Stimulated activated CD4-positive, alpha-beta T cell treated with anti-CD3 and anti-CD28 coated beads, Interleukin-15, amount 100 ng/mL, for 48 hours (primary cell): ENCODE data around the gene LOXL1.

Experiments
- DNase-seq, 2 donors: peaks; one replicate each; pipeline ENCODE4 v3.0.0-alpha.2; 2020; ENCODE audit warnings: low read depth in 2 of 2

LOXL1 gene

DNA sequence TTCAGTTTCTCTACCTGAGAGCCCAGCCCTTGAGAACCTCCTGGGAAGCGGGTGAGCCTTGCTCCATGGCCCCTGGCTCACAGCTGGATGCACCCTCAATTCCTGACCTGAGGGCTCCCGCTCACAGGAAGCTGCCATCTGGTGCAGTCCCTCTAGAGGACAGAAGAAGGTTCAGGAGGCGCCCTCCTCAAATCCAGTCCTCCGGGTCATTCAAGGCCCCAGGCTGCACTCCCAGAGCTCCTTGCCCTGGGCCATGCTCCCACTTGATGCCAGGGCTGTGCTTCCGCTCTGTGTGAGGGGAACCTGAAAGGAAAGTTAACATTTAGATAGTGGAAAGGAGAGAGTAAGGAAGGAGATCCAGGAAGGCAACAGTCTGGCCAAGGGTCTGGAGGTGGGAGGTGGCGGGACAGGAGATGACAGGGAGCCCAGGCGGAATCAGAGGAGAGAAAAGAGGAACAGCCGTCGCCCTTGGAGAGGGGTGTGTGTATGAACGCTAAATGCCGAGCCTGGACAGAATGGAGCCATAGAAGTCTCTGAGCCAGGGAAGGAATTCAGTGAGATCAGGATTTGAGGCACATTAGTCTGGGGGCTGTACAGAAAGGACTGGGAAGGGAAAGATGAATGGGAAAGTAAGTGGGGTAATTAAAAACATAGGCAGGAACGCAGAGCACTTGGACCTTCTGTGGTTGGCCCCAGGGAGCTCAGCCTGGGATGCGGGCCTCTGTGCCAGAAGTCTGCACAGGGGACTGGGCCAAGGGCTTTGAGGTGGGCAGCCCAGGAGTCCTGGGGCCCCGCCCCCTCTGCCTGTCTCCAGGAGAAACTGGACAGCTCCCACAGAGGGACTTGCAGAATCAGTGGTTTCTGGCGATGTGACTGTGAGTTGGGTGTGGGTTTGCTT lies 26.8 kb upstream of the LOXL1 start:
- DNase-seq, result no peak

DNA sequence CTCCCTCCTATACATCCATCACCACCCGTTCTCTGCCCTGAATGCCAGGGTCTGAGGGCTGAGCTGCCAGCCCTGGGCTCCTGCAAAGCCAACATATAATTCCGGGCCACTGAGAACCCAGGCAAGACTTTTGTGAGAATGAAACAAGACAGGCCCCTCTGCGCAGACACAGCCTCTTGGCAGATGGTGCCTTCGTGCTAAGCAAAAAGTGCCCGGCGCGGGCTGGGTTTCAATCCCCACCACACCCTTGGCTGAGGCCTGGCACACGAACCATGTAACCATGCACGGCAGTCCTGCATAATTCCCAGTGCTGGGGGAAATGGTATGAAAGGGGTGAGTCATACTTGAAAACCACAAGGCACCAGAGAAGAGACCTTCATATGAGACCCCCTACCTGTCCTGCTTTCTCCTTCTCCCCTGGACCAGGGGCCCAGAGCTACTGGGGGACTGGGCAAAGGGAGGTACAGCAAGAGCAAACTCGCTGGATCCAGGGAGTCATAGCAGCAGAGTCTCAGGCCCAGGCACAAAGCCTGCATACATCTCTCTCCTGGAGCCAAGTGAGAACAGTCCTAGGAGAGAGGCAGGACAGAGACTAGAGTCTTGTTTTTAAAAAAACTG lies 26.1 kb upstream of the LOXL1 start:
- DNase-seq, result no peak

DNA sequence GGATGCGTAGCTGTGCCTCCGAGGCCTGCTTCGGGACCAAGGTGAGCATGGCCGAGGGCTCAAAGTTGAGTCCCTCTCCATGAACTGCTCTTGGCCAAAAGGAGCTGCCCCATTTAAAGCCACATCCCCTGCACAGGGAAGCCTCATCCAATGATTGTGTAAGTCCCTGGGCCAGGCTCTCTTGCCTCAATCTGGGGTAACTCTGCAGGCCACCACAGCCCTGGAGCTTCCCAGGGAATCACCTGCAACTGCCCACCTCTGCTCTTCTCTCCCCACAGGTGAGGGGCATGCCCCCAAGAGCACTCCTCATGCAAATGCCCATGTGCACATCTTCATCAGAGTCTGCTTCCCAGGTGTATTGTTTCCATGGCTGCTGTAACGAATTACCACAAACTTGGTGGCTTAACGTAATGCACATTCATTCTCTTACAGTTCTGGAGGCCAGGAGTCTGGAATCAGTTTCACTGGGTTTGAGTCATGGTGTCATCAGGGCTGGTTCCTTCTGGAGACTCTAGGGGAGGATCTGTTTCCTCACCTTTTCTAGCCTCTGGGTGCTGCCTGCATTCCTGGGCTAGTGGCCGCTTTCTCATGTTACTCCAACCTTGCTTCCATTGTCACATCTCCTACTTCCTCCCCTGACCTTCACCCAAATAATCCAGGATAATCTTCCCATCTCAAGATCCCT lies 25.0 kb upstream of the LOXL1 start:
- no peak for DNase-seq

DNA sequence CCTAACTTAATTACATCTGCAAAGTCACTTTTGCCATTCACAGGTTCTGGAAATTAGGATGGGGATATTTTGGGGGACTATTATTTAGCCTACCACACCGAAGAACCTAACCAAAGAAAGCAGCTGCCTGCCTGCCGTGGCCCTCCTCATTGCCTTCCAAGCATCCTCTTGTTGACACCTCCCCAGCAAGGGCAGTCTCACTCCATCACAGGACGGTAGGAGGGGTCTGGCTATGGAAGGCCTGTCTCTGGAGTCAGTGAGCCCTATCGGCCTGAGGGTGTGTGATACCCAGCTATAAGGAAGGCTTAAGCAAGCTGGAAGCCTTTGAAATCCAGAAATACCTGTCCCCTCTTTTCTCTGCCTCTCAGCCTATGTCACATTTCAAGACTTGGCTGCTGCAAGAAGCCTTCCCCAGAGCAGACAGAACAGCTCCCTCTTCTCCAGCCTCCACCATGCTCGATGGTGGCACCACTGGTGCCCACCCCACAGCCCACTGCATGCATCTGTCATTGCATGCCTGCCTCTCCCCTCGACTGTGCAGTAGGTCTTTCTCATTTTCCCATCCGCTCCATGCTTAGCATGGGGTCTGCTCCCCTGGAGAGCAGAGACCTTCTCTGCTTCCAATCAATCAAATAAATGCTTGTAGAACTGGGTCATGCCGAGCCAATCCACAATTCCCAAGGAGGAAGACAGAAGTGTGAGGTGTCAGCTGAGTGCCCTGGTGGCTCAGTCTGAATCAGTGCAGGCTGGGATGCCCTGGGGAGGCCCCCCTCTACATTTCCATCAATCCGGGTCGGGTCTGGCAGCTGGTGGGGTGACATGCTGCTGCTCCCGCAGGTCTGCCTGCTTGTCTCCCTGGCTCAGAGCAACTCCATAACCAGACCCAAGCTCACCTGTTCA lies 23.9 kb upstream of the LOXL1 start:
- no peak for DNase-seq

DNA sequence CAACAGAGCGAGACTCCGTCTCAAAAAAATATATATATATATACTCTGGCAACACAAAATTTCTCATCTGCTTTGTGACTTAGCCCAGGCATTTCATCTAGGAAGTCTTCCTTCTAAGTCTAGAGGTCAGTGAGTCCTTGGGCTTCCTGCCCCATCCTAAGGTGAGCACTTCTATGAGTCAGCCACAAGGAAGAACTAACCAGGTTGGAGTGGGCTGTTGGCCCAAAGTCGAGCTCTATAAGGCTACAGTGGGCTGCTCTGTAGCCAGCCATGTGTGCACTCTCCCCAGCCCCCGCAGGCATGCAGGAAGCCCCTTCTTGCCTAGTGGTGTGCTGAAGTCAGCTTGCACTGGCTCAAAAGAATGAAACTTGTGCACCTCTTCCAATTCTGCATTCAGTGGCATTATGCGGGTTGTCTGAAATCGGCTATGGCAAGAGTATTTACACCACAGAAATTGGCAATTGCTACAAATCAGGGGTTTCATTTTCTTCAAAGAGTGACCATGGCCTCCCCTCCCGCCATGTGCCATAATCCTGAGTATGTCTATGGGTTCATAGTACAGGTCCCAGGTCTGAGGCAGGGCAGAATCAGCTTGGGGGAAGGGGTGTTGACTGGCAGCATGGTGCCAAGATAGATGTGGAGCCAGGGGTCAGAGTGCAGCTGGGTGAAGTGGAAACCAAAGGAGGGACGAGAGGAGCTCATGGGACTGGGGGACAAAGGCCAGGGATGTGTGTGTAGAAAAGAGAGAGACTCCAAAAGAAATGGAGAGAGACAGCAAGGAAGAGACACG lies 22.0 kb upstream of the LOXL1 start:
- no peak for DNase-seq

DNA sequence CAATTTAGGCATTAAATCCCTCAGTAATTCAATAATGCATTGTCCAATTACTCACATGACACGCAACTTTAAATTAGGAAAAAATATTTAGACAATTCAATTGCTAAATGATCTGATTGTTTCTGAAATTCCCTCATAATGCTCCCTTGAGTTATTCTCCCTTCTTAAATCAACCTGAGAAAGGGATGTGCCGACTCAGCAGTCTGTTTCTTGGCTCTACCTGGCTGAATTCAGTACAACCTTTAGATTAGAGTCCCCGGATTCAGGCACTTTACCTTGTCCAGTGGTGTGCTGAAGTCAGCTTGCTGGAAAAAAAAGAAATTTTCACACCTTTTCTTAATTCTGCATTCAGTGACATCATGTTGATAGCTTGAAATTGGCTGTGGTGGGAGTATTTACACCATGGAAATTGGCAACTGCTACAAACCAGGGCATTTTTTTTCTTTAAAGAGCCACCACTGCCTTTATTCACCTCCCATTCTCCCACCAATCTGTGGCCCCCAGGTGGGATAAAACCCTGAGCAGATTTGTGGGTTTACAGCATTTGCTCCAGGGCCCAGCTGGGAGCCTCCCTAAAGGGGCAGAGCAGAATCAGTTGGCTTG lies 20.9 kb upstream of the LOXL1 start:
- no peak for DNase-seq

DNA sequence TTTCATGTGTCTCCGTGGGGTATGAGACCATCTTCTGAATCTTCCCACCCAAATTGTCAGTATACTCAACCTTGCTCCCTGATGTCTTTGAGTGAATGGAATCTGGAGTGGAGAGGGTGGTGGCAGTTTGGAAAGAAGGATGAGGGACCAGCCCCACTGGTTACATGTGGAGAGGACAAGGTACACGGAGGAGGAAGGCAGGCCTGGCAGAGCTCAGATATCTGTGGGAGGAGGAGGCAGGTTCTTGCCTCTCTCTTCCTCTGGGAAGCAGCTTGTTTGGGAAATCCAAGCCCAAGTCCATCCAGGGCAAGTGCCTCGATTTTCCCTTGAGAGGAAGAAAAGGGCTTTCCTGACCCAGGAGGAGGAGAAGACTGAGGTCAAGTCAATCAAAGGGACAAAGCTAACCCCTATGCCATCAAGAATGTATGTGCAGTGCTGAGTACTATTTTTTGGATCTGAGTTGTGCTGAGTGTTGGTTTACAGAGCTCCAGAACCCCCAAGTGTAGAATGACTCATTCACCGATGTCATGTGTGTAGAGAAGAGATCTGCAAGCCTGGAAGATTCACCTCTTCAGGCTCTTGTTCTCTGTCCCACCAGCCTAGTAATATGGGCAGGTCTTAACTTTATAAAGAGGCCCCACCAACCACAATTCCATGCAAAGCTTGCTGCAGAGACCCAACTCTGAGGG lies 19.8 kb upstream of the LOXL1 start:
- DNase-seq, result no peak

DNA sequence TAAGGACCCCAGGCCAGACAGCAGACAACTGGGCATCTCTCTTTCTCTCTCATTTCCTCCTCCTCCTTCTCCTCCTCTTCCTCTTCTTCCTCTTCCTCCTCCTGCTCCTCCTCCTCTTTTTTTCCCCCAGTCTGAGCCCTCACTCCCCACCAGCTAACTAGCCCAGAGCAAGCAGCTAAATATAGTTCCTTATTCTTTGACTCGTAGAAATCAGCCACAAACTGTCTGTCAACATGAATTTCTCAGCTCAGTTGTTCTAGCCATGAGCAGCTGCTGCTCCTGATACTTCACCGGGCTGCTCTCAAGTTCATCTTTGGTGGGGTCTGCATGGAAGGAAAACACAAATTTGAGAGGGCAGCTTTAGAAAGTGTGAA lies 19.2 kb upstream of the LOXL1 start:
- DNase-seq, result no peak

DNA sequence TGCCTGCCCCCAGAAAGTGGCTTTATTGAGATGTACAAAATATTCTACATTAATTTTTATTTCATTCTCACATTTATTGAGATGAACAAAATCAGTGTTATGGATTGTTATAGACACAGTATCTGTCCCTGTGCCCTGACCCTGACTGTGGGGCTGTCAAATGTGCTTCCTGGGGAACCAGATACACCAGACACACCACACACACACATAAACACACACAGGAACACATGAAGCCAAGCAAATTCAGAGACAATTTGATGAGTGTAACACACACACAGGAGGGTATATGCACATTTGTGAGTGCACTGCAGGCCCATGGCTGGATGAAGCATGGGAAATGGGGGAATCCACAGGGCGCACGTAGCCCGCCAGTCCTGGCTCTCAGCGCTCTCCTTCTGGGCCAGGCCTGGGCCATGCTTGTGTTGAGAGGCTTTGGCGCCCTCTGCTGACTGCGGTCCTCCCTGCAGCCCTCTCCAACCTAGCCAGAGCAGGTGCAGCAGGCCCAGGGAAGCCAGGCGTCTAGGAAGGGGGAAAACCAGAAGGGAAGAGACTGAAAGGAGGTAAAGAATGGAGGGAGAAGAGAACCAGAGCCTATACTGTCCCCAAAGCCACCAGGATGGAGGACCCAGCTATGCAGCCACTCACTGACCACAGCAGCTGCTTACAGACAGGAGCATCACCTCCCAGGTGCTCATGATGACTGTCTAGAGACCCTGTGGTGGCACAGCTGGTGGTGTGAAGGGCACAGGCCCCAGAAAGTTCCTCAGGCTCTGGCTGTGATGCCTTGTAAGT lies 18.0 kb upstream of the LOXL1 start:
- peak; percentile 51 to 77 for DNase-seq

DNA sequence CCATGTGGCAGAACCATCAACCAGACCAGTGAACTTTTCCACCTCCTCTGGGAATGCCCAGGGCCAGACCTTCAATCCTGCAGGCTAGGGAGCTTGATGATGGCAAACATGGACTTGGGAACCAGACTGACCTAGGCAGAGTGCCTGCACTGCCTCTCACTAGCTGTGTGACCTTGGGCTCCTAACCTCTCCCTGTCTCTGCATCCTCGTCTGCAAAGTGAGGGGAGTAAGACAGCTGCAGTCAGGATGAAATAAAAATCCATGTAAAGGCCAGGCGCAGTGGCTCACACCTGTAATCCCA lies 17.5 kb upstream of the LOXL1 start:
- DNase-seq, result no peak

DNA sequence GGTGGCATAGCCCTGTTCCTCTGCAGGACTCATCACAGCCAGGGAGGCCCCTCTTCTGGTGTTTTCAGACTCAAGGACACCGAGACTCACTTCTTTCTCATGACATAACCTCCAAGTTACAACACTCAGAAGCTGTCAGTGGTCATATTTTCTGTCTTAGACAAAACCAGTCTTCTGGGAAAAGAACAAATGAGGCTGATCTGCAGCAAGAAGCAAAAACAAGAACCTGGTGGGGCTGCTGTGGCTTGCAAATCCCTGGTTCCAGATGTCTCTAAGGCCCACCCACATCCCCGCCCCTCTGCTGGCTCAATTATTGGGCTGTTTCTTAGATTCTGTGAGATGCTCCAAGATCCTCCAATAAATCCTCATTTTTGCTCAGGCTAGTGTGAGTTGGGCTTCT lies 16.6 kb upstream of the LOXL1 start:
- DNase-seq, result no peak

DNA sequence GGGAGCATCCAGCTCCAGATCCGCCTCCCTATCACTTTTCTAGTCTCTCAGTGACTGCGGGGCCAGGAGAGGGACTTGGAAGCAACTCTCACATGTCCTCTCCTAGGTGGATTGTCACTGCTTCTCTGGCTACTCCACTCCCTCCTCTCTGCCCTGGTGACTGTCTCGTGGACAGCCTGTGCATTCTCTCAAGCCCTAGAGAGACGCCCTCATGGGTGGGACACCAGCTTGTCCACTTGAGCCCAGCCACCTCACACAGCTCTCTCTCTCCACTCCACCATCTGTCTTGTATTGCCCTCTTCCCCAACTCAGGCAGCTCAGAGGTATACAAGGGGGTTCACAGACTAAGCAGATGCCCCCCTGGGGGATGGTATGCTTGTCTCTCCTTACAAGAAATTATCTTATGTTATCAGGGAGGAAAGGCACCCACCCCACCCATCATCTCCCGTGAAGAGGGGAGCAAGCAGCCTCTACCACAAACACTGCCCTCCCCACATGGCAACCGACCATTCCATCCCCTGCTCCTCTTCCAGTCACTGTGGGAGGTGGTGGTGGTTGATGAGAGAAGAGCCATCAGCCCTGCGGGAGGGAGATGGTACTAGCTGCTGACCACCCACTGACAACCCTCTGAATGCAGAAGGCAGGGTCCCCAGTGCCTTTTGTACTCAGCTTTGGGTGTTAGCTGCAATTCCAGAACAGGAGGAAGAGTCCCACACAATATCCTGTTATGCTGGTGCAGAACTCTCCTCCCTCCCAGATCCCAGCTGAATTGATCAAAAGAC lies 15.5 kb upstream of the LOXL1 start:
- DNase-seq, result no peak

DNA sequence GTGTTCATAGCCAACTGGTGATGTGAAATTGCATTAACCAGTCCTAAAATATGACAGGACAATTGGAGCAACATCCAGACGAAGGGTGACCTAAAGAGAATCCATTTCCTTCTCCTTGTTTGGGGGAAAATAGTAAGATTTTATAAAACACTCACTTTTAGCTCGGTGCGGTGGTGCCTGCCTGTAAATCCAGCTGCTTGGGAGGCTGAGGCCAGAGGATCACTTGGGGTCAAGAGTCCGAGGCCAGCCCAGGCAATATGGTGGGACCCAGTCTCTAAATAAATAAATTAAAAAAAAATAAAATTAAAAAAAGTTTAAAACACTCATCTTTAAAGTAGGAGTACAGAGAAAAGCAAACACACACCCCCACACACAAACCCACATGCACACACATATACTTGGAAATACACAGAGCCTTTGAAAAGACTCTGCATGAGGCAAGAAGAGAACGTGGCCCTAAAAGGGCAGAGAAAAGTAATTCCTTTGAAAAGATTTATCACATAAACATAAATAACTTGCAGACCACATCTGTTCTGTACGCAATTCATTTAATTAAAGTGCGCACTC lies 14.1 kb upstream of the LOXL1 start:
- no peak for DNase-seq

DNA sequence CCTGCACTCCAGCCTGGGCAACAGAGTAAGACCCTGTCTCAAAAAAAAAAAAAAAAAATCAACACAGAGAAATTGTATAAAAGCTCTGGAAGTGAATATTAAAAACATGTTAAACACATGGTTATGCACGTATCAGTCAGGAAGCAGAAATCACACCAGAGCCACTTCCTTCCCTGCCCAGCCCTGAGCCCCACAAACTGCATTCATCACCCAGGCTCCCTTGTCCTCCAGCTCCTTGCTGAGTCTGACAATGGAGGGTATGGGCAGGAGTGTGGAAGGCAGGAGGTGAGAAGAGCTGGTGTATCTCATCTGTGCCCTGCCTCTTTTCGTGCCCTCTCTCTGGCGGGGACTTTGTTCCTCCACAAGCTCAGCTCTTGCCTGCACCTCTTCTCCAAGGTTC lies 12.1 kb upstream of the LOXL1 start:
- DNase-seq, result no peak

DNA sequence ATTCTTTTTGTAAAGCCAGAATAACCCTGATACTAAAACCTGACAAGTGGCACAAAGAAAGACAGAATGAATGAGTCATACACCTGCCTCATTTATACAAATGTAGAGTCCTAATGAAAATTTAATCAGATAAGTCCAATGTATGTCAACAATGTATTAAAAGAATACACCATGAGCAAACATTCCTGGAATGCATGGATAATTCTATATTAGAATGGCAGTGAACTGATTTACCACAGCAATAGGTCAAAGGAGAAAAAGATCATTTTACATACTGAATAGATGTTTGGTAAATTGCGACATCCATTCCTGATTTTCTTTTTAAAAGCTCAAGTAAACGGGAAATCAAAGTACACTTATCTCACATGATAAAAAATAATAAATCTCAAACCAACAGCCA lies 11.2 kb upstream of the LOXL1 start:
- no peak for DNase-seq

DNA sequence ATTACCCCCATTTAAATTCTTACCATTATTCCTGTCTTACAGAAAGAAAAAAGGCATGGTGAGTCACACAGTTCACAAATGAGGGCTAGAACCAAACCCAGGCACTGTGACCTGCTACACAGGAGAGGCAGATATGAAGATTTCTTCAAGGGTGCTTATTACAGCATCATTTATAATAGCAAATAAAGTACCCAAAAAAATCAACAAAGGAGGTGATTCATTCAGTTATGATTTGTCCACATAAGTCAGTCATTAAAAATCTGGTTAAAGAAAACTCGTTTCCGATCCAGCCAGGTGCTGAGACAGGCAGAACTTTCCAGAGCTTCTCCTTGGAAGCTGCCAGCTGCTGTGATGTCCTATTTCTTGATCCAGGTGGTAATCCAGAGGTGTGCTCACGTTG lies 7.5 kb upstream of the LOXL1 start:
- no peak for DNase-seq

DNA sequence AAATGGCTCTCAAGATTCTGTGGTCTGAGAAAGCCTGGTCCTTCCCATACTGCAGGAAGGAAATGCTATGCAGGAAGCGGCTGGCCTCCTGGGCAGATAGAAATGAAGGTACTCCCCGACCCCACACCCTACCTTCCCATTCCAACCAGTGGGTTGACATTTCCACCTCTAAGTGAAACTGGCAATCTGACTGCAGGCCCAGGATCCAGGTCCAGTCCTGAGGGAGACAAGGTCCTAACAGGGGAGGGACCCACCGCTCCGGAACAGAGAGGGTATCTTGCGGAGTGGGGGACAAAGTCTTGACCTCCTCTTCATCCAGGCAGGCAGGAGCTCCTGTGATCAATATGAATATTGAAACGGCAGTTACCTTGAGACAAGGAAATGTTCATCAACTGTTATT lies 6.6 kb upstream of the LOXL1 start:
- no peak for DNase-seq

DNA sequence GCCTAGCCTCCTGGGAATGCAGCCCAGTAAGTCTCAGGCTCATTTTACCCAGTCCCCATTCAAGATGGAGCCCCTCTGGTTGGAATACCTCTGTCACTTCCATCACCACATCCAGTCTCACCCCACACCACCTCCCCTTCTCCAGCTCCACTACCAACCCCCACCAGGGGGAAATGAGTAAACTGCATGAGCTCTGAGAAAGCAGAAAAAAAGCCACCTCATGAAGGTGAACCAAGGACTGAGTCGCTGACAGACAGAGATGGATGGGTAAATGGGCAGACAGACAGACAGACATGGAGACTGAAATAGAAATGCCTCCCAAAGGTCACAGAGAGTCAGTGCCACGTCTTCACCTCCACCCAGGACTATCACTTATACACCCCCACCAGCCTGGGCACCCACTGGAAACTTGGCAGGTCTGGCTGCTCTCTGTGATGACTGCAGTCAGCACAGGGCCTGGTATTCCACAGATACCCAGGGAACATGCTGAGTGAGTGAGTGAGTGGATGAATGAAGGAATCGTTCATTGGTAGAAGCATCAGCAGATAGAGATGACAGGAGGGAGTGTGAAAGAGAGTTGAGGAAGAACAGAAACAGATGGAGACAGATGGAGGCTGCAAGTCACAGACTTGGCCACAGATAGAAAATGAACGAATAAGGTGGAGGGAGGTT lies 4.9 kb upstream of the LOXL1 start:
- DNase-seq, result no peak
